ENCODE measurements around the gene RETSAT.

Gene RETSAT

DNA sequence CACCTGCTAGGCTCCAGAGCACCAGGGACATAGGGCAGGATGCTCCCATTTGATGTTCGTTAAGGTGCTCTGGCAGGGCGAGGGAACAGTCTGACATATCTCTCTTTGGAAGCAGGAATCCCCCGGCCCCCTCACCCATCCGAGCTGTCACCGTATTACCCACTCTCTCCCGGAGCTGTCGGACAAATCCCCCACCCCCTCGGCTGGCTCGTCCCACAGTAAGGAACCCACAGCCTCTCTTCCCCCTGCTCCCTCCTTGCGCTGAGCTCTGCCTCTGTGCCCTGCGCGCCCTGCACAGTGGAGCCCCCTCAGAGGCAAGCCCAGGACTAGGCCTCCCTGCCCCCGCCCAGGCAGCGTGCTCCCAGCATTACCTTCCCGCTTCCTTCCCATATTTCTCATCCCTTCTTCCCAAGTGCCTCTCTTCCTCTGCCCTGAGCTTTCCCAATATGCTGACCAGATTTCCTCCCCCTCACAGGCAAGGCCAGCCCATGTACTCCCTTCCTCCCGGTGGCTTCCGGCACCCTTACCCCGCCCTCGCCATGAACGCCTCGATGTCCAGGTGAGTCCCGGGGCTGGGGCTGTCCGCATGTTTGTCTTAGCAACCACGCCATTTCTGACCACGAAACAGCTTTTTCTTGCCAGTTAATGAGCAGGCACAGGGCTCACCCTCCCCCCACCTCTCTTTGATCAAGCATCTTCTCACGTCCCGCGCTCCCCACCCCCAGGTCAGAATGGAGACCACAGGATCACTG, 50.4 kb downstream of the RETSAT start:
- no peak for DNase-seq

GRCh38 chr2:85302121-85302520, 52.2 kb downstream of the RETSAT start:
- no peak for DNase-seq

Data from right hindlimb (tissue), 1 donor.